NCI-H82 treated with DMSO at 0.1 percent for 48 hours (cell line): ENCODE data around the gene TAF7L.
"Not testable (repeated sequence)": the region's sequence is repeated elsewhere in the genome, so short reads cannot be mapped to it uniquely, and the experiment has no call there.

Source experiments
- DNase-seq: peaks from one replicate; lab custom pipeline; 2025; ENCODE audit not compliant: unreplicated experiment; lab: John Stamatoyannopoulos, UW

TAF7L gene

GRCh38 chrX:101290957-101291603 lies at the start of gene TAF7L:
Gene TAF7L, minus strand, starts transcription at chrX:101291334. Its CDS starts 3,791 bp downstream, at chrX:101287543.
- no peak for DNase-seq

GRCh38 chrX:101337776-101338271 lies 46.7 kb upstream of the TAF7L start:
- DNase-seq, result no peak

GRCh38 chrX:101334310-101334709 lies 43.2 kb upstream of the TAF7L start:
- not testable (repeated sequence) for DNase-seq

- DNase-seq, result peak; percentile 14
These were observed 35.5 kb upstream of the TAF7L start for GRCh38 chrX:101326600-101326999.

GRCh38 chrX:101303790-101304189 lies 12.7 kb upstream of the TAF7L start:
- DNase-seq, result no peak

- not testable (repeated sequence) for DNase-seq
These were observed 4.5 kb upstream of the TAF7L start for GRCh38 chrX:101295603-101296002.

GRCh38 chrX:101287402-101287801 lies 3.7 kb downstream of the TAF7L start:
- peak; percentile 32 for DNase-seq

GRCh38 chrX:101276238-101276637 lies 14.9 kb downstream of the TAF7L start:
- DNase-seq, result no peak

- DNase-seq, result no peak
These were observed 16.9 kb downstream of the TAF7L start for GRCh38 chrX:101274198-101274597.

GRCh38 chrX:101265869-101266428 lies 25.2 kb downstream of the TAF7L start:
- no peak for DNase-seq

- no peak for DNase-seq
These were observed 27.4 kb downstream of the TAF7L start for GRCh38 chrX:101263766-101264165.

- DNase-seq, result no peak
These were observed 28.5 kb downstream of the TAF7L start for GRCh38 chrX:101262590-101262989.

- DNase-seq, result no peak
These were observed 30.7 kb downstream of the TAF7L start for GRCh38 chrX:101260435-101260834.

- no peak for DNase-seq
These were observed 32.9 kb downstream of the TAF7L start for GRCh38 chrX:101258259-101258581.

- DNase-seq, result no peak
These were observed 33.5 kb downstream of the TAF7L start for GRCh38 chrX:101257448-101258258.

GRCh38 chrX:101252634-101253033 lies 38.5 kb downstream of the TAF7L start:
- DNase-seq, result no peak

GRCh38 chrX:101241531-101241930 lies 49.6 kb downstream of the TAF7L start:
- no peak for DNase-seq

- no peak for DNase-seq
These were observed 54.1 kb downstream of the TAF7L start for GRCh38 chrX:101237041-101237440.

- DNase-seq, result no peak
These were observed 58.8 kb downstream of the TAF7L start for GRCh38 chrX:101232316-101232715.

- no peak for DNase-seq
These were observed 60.1 kb downstream of the TAF7L start for GRCh38 chrX:101231080-101231479.

- no peak for DNase-seq
These were observed 60.5 kb downstream of the TAF7L start for GRCh38 chrX:101230636-101231035.

GRCh38 chrX:101229170-101229569 lies 62.0 kb downstream of the TAF7L start:
- DNase-seq, result no peak
